ENCODE data around the gene STARD13. TPM values are rescaled to one million over a fixed set of nuclear protein-coding genes. Genes with fewer than 3 reads are reported as not detected.

The STARD13 gene
- total RNA-seq, 6 experiments from 2014 or later: 27.9 to 38.3 (median 34.5) TPM

DNA sequence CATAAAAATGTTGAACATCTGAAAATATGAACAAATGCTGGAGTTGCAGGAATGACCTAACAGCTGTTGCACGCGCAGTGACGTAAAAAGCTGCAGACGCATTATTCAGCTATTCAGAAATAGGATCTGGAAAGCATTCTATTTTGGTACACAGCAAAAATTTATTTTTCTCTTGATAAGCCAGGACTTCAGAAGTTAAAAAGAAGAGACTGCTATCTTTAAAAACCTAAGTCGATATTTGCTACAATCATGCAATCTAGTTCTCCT lies 36.9 kb upstream of the STARD13 start:
- peak overlapping the region; percentile 85 for H3K4me3 Mint-ChIP-seq
- TF ChIP-seq, protein P1, sequence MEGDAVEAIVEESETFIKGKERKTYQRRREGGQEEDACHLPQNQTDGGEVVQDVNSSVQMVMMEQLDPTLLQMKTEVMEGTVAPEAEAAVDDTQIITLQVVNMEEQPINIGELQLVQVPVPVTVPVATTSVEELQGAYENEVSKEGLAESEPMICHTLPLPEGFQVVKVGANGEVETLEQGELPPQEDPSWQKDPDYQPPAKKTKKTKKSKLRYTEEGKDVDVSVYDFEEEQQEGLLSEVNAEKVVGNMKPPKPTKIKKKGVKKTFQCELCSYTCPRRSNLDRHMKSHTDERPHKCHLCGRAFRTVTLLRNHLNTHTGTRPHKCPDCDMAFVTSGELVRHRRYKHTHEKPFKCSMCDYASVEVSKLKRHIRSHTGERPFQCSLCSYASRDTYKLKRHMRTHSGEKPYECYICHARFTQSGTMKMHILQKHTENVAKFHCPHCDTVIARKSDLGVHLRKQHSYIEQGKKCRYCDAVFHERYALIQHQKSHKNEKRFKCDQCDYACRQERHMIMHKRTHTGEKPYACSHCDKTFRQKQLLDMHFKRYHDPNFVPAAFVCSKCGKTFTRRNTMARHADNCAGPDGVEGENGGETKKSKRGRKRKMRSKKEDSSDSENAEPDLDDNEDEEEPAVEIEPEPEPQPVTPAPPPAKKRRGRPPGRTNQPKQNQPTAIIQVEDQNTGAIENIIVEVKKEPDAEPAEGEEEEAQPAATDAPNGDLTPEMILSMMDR (IDR thresholded peaks at IDR 0.05): no peak
- DNase-seq: peak; percentile 71
- peaks cover 18% of the 10 kb centered on the region for H3K9me3 Mint-ChIP-seq
- peak overlapping the region; percentile 87 for H3K27ac Mint-ChIP-seq
- H3K4me1 Mint-ChIP-seq (ENCODE audit: low read depth): peaks cover 59% of the 10 kb centered on the region
- H3K36me3 Mint-ChIP-seq (ENCODE audit: low read depth): peaks cover 18% of the 10 kb centered on the region
- H3K27me3 Mint-ChIP-seq (ENCODE audit: insufficient read depth): no peaks in the 10 kb centered on the region; the same call in 1 of the 2 replicates

DNA sequence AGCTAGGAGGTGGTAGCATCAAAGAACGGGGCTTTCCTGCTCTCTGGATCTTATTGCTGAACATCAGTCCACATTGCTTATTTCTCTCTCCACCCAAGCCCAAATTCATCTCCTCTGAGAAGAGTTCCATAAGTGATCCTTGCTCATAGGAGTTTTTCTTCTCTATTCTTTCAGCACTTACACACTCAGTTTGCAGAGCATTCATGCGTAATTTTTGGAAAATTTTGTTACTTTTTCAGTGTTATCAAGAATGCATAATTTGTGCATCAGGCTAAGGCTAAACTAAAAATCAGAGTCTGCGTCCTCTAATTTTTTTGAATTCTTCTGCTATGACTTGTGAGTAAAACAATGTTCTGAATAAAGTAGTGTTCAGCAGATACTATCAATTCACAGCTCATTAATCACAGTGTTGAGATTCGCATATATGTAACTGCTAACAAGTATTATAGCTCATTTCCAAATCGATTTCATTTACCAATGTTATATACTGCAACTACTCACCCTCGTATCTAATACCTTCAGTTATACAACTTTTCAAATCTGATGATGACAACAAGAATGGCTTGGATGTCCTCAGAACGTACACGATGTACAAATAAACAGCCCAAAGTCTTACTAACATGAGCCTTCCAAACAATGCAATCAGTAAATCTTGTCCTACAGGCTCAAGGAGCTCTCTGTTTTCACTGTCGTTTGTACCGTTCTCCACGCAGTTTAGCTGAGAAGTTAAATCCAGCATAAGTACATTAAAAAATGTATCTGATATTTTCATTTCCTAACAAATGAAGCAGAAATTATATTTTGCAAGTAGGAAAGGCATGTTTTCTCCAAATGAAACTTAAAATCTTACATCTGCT lies 36.4 kb upstream of the STARD13 start:
- TF ChIP-seq, protein P1 (IDR thresholded peaks at IDR 0.05): no peak
- H3K36me3 Mint-ChIP-seq (ENCODE audit: low read depth): peaks cover 23% of the 10 kb centered on the region
- peaks cover 22% of the 10 kb centered on the region for H3K9me3 Mint-ChIP-seq
- peak overlapping the region; percentile 87 for H3K27ac Mint-ChIP-seq
- DNase-seq: peak; percentile 39
- peak overlapping the region; percentile 85 for H3K4me3 Mint-ChIP-seq
- no peaks in the 10 kb centered on the region; the same call in 1 of the 2 replicates for H3K27me3 Mint-ChIP-seq (ENCODE audit: insufficient read depth)
- H3K4me1 Mint-ChIP-seq (ENCODE audit: low read depth): peaks cover 64% of the 10 kb centered on the region

DNA sequence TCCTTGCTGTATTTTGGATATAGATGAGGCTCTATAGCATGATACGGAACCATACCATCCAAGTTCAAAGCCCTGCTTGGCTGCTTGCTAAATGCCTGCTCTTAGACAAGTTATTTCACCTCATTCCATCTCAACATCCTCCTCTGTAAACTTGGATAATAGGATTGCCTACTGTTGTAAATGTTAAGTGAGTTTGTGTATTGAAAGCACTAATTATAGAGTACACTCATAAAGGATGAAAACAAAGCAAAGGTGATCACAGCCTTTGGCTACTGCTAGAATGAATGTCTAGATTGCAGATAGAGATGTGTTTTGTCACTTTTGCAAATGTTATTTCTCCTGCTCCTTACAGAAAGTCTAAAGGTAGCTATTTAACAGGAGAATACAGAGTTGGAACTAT lies 34.3 kb upstream of the STARD13 start:
- TF ChIP-seq, protein P1 (IDR thresholded peaks at IDR 0.05): no peak
- Mint-ChIP-seq H3K4me1 (ENCODE audit: low read depth) (peaks cover 78% of the 10 kb centered on the region), H3K9me3 (peaks cover 22% of the 10 kb centered on the region), H3K36me3 (ENCODE audit: low read depth) (peaks cover 23% of the 10 kb centered on the region), H3K27ac (no peak overlapping the region; the same call in 1 of the 2 replicates), H3K4me3 (no peak overlapping the region), H3K27me3 (ENCODE audit: insufficient read depth) (no peaks in the 10 kb centered on the region; the same call in 1 of the 2 replicates)
- no peak for DNase-seq

DNA sequence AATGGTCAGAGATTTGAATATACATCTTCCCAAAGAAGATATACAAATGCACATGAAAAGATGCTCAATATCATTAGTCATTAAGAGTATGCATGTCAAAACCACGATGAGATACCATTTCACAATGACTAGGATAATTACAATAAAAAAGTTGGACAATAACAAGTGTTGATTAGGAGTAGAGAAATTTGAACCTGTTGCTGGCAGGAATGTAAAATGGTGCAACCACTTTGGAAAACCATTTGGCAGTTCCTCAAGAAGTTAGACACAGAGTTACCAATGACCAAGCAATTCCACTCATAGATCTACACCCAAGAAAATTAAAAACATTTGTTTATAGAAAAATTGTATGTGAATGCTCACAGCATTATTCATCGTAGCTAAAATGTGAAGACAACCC lies 33.2 kb upstream of the STARD13 start:
- DNase-seq: peak; percentile 1
- Mint-ChIP-seq H3K27ac (peak overlapping the region; percentile 33; the same call in 1 of the 2 replicates), H3K4me3 (no peak overlapping the region), H3K4me1 (ENCODE audit: low read depth) (peaks cover 67% of the 10 kb centered on the region), H3K36me3 (ENCODE audit: low read depth) (peaks cover 23% of the 10 kb centered on the region), H3K9me3 (peaks cover 22% of the 10 kb centered on the region), H3K27me3 (ENCODE audit: insufficient read depth) (no peaks in the 10 kb centered on the region; the same call in 1 of the 2 replicates)
- TF ChIP-seq, protein P1 (IDR thresholded peaks at IDR 0.05): no peak

DNA sequence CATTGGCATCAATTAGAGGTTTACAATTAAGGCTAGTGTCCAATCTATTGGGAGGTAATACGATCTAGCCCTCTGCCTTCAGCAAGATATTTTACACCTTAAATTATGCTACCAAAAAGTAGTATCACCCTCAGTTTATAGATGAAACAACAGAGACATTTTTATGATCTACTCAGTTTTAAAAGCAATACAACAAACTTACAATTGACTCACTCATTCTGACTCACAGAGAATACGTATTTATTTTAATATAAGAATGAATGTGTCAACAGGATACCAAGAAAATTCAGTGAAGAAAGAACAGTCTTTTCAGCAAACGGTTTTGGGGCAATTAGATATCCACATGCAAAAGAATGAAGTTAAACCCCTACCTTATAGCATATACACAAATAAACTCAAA lies 32.5 kb upstream of the STARD13 start:
- peak overlapping the region; percentile 33; the same call in 1 of the 2 replicates for H3K27ac Mint-ChIP-seq
- H3K4me3 Mint-ChIP-seq: no peak overlapping the region
- peak; percentile 1 for DNase-seq
- H3K9me3 Mint-ChIP-seq: peaks cover 22% of the 10 kb centered on the region
- H3K4me1 Mint-ChIP-seq (ENCODE audit: low read depth): peaks cover 67% of the 10 kb centered on the region
- H3K36me3 Mint-ChIP-seq (ENCODE audit: low read depth): peaks cover 23% of the 10 kb centered on the region
- no peaks in the 10 kb centered on the region; the same call in 1 of the 2 replicates for H3K27me3 Mint-ChIP-seq (ENCODE audit: insufficient read depth)
- TF ChIP-seq, protein P1 (IDR thresholded peaks at IDR 0.05): no peak
